ENCODE data around the gene KCNQ5. TPM values are rescaled to one million over a fixed set of nuclear protein-coding genes. Genes with fewer than 3 reads are reported as not detected.

The KCNQ5 gene
- total RNA-seq, 4 donors from 2014 or later, result 0.57 to 4.4 (median 0.97) TPM

DNA sequence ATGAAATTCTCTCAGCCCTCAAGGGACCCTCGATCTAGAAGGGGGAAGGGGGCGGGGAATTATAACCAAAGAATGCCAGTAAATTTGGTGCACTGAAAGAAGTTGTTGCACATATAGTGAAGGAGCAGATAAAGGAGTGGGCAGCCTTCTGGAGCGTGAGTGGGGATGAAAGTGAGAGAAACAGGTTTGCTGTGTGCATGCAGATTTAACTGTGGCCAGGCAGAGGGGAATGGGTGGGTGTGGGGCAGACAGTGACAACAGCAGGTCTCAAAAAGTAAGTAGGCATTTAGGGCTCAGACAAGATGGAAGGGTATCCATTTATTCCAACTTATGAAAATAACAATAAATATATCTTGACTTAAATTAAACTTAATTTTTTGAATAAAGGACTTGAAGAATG is 149.1 kb downstream of the KCNQ5 start:
- WGBS, 2 donors, result 80 to 82% methylated on average over 3 of the region's 3 CpGs
- TF ChIP-seq POLR2A (IDR thresholded peaks at IDR 0.05), result no peak
- TF ChIP-seq, protein P1, sequence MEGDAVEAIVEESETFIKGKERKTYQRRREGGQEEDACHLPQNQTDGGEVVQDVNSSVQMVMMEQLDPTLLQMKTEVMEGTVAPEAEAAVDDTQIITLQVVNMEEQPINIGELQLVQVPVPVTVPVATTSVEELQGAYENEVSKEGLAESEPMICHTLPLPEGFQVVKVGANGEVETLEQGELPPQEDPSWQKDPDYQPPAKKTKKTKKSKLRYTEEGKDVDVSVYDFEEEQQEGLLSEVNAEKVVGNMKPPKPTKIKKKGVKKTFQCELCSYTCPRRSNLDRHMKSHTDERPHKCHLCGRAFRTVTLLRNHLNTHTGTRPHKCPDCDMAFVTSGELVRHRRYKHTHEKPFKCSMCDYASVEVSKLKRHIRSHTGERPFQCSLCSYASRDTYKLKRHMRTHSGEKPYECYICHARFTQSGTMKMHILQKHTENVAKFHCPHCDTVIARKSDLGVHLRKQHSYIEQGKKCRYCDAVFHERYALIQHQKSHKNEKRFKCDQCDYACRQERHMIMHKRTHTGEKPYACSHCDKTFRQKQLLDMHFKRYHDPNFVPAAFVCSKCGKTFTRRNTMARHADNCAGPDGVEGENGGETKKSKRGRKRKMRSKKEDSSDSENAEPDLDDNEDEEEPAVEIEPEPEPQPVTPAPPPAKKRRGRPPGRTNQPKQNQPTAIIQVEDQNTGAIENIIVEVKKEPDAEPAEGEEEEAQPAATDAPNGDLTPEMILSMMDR (IDR thresholded peaks at IDR 0.05), result no peak
- intact Hi-C loops (cut with DNase I), result no loop called here

DNA sequence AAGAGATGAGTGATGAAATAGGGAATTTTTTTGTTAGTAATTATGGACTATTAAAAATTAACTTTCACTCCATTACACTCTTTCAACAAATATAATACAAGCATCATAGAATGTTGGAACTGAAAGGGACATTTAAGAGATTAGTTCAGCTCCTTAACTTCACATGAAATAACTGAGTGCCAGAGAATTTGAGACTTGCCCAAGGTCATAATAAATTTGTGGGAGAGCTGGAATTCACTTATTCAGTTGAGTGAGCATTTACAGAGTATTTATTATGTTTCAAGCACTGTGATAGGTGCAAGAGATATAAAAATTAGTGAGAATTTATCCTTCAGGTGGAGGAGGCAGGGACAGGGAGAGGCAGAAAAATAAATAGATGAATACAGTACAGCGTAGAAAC is 154.6 kb downstream of the KCNQ5 start:
- Histone ChIP-seq H3K27ac (no peak overlapping the region), H3K4me3 (no peak overlapping the region), H3K9me3 (no peaks in the 10 kb centered on the region), H3K27me3 (no peaks in the 10 kb centered on the region), H3K4me1 (no peaks in the 10 kb centered on the region), H3K36me3 (no peaks in the 10 kb centered on the region)
- DNase-seq, result no peak
- WGBS, 2 donors, result 86 to 88% methylated on average over 1 of the region's 1 CpG
- TF ChIP-seq, protein P1 (IDR thresholded peaks at IDR 0.05), result no peak
- no peak for TF ChIP-seq POLR2A (IDR thresholded peaks at IDR 0.05)
- intact Hi-C loops (cut with DNase I), result no loop called here

More for the DNA sequence above, 149.1 kb downstream of the KCNQ5 start:
- Histone ChIP-seq H3K27me3 (no peaks in the 10 kb centered on the region), H3K27ac (no peak overlapping the region), H3K9me3 (no peaks in the 10 kb centered on the region), H3K36me3 (no peaks in the 10 kb centered on the region), H3K4me1 (no peaks in the 10 kb centered on the region), H3K4me3 (no peak overlapping the region)
- DNase-seq, result no peak

DNA sequence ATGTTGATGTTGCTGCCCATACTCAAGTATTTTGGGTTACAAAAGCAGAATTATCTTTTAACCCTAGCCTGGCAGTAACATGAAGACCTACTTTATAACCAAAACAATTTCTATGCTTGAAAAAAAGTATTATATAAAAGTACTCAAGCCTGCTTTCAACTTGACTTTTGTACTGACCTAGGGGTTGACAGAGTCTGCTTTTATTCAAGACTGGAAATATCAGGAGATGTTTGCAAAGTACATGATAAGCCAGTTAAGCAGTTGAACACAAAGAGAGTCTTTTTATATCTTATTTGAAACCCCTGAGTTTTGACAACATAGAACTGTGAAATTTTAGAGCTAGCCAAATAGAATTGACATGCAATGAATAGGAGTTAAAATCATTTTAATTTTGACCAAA is 159.8 kb downstream of the KCNQ5 start:
- no peaks in the 10 kb centered on the region for H3K9me3 ChIP-seq
- intact Hi-C loops (cut with DNase I), result no loop called here
- no peak overlapping the region for H3K4me3 ChIP-seq
- H3K4me1 ChIP-seq, result peaks cover 0 to 5% (median 0%) of the 10 kb centered on the region in 3 donors
- no peak for DNase-seq
- no peaks in the 10 kb centered on the region for H3K27me3 ChIP-seq
- TF ChIP-seq, protein P1 (IDR thresholded peaks at IDR 0.05), result no peak
- no peak for TF ChIP-seq POLR2A (IDR thresholded peaks at IDR 0.05)
- no peaks in the 10 kb centered on the region for H3K36me3 ChIP-seq
- no peak overlapping the region for H3K27ac ChIP-seq

DNA sequence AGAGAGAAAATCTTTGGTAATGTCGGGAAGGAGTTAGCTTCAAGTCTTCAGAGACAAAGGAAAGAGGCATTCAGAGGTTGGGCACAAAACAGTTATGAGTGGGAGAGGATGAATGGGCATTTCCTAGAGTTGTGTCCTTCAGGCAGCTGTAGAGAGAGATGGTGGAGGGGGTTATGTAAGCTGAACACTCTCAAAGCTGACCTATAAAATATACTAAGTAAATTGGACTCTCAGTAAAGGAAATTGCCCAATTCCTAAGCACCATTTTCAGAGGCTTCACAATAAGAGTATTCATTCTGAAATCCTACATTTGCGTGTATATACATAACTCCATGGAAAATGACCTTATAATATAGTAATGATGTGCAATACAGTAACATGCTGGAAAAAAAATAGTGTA is 161.2 kb downstream of the KCNQ5 start:
- peaks cover 0 to 17% (median 0%) of the 10 kb centered on the region in 3 donors for H3K4me1 ChIP-seq
- no peak for DNase-seq
- no peak for TF ChIP-seq POLR2A (IDR thresholded peaks at IDR 0.05)
- TF ChIP-seq, protein P1 (IDR thresholded peaks at IDR 0.05), result no peak
- 53 to 67% methylated on average over 2 of the region's 2 CpGs for WGBS, 2 donors
- intact Hi-C loops (cut with DNase I), result no loop called here
- H3K27ac ChIP-seq, result peak overlapping the region in 1 of 4 donors; percentile 33
- H3K36me3 ChIP-seq, result no peaks in the 10 kb centered on the region
- H3K27me3 ChIP-seq, result no peaks in the 10 kb centered on the region
- no peak overlapping the region for H3K4me3 ChIP-seq
- H3K9me3 ChIP-seq, result no peaks in the 10 kb centered on the region

DNA sequence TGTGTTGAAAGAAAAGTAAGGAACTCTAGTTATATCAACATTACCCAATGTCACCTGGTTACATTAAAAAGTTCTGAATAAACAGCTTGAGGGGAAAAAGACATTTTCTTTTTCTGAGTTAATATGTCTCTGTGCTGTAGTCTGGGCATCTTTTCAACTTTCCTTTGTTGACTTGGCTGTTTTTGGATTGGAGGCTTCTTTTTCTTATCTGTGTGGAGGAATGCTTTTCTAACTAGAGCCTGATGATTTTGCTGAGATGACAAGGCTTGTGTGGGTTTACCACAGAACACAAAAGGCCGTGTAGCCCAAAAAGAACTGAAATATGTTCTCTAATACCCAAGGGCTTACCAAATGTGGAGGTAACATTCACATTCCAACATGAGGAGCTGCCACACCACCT is 161.8 kb downstream of the KCNQ5 start:
- Histone ChIP-seq H3K4me3 (no peak overlapping the region), H3K27ac (peak overlapping the region in 1 of 4 donors; percentile 33), H3K27me3 (no peaks in the 10 kb centered on the region), H3K36me3 (no peaks in the 10 kb centered on the region), H3K4me1 (peaks cover 0 to 21% (median 0%) of the 10 kb centered on the region in 3 donors), H3K9me3 (no peaks in the 10 kb centered on the region)
- intact Hi-C loops (cut with DNase I), result no loop called here
- TF ChIP-seq, protein P1 (IDR thresholded peaks at IDR 0.05), result no peak
- no peak for TF ChIP-seq POLR2A (IDR thresholded peaks at IDR 0.05)
- no peak for DNase-seq
- WGBS, 2 donors, result 18 to 27% methylated on average over 1 of the region's 1 CpG
